ENCODE results near the gene SHROOM2.
"Not testable (repeated sequence)": the region's sequence is repeated elsewhere in the genome, so short reads cannot be mapped to it uniquely, and the experiment has no call there.

The SHROOM2 gene

GRCh38 chrX:9856588-9856987, 70.4 kb downstream of the SHROOM2 start:
- no peak for ATAC-seq
- TF ChIP-seq TCF4 (CRISPR knock-in tag; IDR thresholded peaks at IDR 0.05; ENCODE audit: borderline replicate concordance) (no peak), ISL1 (CRISPR knock-in tag; IDR thresholded peaks at IDR 0.05) (no peak), ZFP3 (CRISPR knock-in tag; IDR thresholded peaks at IDR 0.05) (no peak), ZNF8 (CRISPR knock-in tag; IDR thresholded peaks at IDR 0.05) (no peak), TOX (CRISPR knock-in tag; IDR thresholded peaks at IDR 0.05; ENCODE audit: borderline replicate concordance) (no peak), ZNF70 (CRISPR knock-in tag; IDR thresholded peaks at IDR 0.05) (no peak), BACH2 (CRISPR knock-in tag; IDR thresholded peaks at IDR 0.05; ENCODE audit: borderline replicate concordance) (no peak), SNAI2 (CRISPR knock-in tag; IDR thresholded peaks at IDR 0.05) (no peak), PPARA (CRISPR knock-in tag; IDR thresholded peaks at IDR 0.05; ENCODE audit: borderline replicate concordance) (no peak)
- TF ChIP-seq, protein P1, sequence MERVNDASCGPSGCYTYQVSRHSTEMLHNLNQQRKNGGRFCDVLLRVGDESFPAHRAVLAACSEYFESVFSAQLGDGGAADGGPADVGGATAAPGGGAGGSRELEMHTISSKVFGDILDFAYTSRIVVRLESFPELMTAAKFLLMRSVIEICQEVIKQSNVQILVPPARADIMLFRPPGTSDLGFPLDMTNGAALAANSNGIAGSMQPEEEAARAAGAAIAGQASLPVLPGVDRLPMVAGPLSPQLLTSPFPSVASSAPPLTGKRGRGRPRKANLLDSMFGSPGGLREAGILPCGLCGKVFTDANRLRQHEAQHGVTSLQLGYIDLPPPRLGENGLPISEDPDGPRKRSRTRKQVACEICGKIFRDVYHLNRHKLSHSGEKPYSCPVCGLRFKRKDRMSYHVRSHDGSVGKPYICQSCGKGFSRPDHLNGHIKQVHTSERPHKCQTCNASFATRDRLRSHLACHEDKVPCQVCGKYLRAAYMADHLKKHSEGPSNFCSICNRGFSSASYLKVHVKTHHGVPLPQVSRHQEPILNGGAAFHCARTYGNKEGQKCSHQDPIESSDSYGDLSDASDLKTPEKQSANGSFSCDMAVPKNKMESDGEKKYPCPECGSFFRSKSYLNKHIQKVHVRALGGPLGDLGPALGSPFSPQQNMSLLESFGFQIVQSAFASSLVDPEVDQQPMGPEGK (CRISPR knock-in tag; IDR thresholded peaks at IDR 0.05; ENCODE audit: borderline replicate concordance), result no peak
- TF ChIP-seq, protein P2, sequence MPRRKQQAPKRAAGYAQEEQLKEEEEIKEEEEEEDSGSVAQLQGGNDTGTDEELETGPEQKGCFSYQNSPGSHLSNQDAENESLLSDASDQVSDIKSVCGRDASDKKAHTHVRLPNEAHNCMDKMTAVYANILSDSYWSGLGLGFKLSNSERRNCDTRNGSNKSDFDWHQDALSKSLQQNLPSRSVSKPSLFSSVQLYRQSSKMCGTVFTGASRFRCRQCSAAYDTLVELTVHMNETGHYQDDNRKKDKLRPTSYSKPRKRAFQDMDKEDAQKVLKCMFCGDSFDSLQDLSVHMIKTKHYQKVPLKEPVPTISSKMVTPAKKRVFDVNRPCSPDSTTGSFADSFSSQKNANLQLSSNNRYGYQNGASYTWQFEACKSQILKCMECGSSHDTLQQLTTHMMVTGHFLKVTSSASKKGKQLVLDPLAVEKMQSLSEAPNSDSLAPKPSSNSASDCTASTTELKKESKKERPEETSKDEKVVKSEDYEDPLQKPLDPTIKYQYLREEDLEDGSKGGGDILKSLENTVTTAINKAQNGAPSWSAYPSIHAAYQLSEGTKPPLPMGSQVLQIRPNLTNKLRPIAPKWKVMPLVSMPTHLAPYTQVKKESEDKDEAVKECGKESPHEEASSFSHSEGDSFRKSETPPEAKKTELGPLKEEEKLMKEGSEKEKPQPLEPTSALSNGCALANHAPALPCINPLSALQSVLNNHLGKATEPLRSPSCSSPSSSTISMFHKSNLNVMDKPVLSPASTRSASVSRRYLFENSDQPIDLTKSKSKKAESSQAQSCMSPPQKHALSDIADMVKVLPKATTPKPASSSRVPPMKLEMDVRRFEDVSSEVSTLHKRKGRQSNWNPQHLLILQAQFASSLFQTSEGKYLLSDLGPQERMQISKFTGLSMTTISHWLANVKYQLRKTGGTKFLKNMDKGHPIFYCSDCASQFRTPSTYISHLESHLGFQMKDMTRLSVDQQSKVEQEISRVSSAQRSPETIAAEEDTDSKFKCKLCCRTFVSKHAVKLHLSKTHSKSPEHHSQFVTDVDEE (CRISPR knock-in tag; IDR thresholded peaks at IDR 0.05), result no peak

DNA sequence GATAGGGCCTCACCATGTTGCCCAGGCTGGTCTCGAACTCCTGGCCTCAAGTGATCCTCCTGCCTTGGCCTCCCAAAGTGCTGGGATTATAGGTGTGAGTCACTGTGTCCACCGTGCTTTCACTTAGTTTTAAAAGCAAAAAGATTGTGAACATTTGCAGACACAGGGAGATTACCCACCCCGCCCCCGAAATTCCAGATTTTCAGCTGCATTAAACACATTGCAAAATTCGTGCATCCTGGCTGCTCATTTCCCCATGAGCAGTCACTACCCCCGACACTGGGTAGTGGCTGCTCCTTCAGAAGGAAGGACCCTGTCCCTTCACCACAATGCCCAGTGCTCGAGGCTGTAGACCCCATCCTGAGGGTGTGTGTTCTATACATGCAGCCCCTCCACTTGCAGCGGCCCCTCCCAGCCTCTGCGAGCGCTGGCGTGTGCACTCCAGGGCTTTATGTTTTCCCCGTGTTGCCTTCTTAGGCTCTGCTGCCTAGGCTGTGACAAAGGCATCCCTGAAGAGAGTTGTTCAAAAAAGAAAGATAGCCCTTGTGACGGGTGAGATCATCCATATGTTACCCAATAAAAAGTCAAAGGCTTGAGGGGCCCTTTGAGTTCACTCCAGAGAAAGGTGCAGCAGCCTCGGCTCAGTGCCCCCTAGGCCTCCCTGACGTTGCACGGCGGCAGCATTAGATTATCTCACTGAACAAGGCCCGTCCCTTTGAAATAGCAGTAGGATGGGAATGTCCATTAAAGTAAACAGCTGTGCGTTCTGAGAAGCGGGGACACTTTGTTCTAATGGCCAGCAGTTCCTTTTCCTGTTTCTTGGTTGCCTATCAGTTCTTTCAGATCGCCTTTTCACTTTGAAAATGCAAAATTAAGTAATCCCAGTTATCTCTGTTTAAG, 71.6 kb downstream of the SHROOM2 start:
- TF ChIP-seq PPARA (CRISPR knock-in tag; IDR thresholded peaks at IDR 0.05; ENCODE audit: borderline replicate concordance), result no peak
- no peak for TF ChIP-seq ISL1 (CRISPR knock-in tag; IDR thresholded peaks at IDR 0.05)
- TF ChIP-seq, protein P1 (CRISPR knock-in tag; IDR thresholded peaks at IDR 0.05; ENCODE audit: borderline replicate concordance), result no peak
- TF ChIP-seq ARNTL (CRISPR knock-in tag; IDR thresholded peaks at IDR 0.05; ENCODE audit: borderline replicate concordance, low read depth), result no peak
- no peak for TF ChIP-seq POU6F1 (CRISPR knock-in tag; IDR thresholded peaks at IDR 0.05; ENCODE audit: borderline replicate concordance, low read depth)
- TF ChIP-seq CSDC2 (CRISPR knock-in tag; IDR thresholded peaks at IDR 0.05), result no peak
- TF ChIP-seq, protein P3, sequence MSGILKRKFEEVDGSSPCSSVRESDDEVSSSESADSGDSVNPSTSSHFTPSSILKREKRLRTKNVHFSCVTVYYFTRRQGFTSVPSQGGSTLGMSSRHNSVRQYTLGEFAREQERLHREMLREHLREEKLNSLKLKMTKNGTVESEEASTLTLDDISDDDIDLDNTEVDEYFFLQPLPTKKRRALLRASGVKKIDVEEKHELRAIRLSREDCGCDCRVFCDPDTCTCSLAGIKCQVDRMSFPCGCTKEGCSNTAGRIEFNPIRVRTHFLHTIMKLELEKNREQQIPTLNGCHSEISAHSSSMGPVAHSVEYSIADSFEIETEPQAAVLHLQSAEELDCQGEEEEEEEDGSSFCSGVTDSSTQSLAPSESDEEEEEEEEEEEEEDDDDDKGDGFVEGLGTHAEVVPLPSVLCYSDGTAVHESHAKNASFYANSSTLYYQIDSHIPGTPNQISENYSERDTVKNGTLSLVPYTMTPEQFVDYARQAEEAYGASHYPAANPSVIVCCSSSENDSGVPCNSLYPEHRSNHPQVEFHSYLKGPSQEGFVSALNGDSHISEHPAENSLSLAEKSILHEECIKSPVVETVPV (CRISPR knock-in tag; IDR thresholded peaks at IDR 0.05), result no peak
- no peak for ATAC-seq

DNA sequence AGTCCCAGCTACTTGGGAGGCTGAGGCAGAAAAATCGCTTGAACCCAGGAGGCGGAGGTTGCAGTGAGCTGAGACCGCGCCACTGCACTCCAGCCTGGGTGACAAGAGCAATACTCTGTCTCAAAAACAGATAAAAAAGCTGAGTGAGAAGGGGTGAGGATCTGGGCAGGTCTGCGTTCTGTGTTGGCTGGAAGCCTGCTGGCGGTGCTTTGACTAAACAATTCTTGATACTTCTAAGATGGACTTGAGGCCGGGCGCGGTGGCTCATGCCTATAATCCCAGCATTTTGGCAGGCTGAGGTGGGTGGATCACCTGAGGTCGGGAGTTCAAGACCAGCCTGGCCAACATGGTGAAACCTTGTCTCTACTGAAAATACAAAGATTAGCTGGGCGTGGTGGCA, 72.5 kb downstream of the SHROOM2 start:
- ATAC-seq, result not testable (repeated sequence)

Data from SK-N-SH treated with all-trans-retinoic acid at 6 μM for 48 hours (cell line).